ENCODE data around the gene RBMS3.

Gene RBMS3

GRCh38 chr3:29279286-29279685 is 1.6 kb upstream of the RBMS3 start:
- DNase-seq: no peak

- no peak for DNase-seq
These were observed 1.1 kb upstream of the RBMS3 start for GRCh38 chr3:29279806-29280205.

GRCh38 chr3:29281094-29281343 is 148 bp downstream of the RBMS3 start:
- DNase-seq: no peak

- DNase-seq: no peak
These were observed 722 bp downstream of the RBMS3 start for GRCh38 chr3:29281344-29282241.

- DNase-seq: no peak
These were observed 1.8 kb downstream of the RBMS3 start for GRCh38 chr3:29282427-29283230.

GRCh38 chr3:29283231-29284119 is 2.6 kb downstream of the RBMS3 start:
- no peak for DNase-seq

GRCh38 chr3:29284497-29284896 is 3.6 kb downstream of the RBMS3 start:
- DNase-seq: no peak

GRCh38 chr3:29285471-29286071 is 4.7 kb downstream of the RBMS3 start:
- no peak for DNase-seq

GRCh38 chr3:29286478-29287240 is 5.8 kb downstream of the RBMS3 start:
- DNase-seq: no peak

- no peak for DNase-seq
These were observed 9.7 kb downstream of the RBMS3 start for GRCh38 chr3:29290596-29290995.

- no peak for DNase-seq
These were observed 10.6 kb downstream of the RBMS3 start for GRCh38 chr3:29291260-29291981.

GRCh38 chr3:29291982-29292363 is 11.1 kb downstream of the RBMS3 start:
- no peak for DNase-seq

GRCh38 chr3:29293421-29293820 is 12.6 kb downstream of the RBMS3 start:
- DNase-seq: no peak

- no peak for DNase-seq
These were observed 17.1 kb downstream of the RBMS3 start for GRCh38 chr3:29297998-29298397.

- DNase-seq: no peak
These were observed 20.6 kb downstream of the RBMS3 start for GRCh38 chr3:29301332-29302019.

- DNase-seq: no peak
These were observed 21.7 kb downstream of the RBMS3 start for GRCh38 chr3:29302619-29303018.

- no peak for DNase-seq
These were observed 26.4 kb downstream of the RBMS3 start for GRCh38 chr3:29307295-29307694.

- DNase-seq: no peak
These were observed 30.0 kb downstream of the RBMS3 start for GRCh38 chr3:29310865-29311264.

- no peak for DNase-seq
These were observed 30.9 kb downstream of the RBMS3 start for GRCh38 chr3:29311795-29312194.

- no peak for DNase-seq
These were observed 31.5 kb downstream of the RBMS3 start for GRCh38 chr3:29312395-29312794.

GRCh38 chr3:29312960-29313452 is 32.1 kb downstream of the RBMS3 start:
- no peak for DNase-seq

Measured in NCI-H1092 treated with DMSO at 0.1 percent for 48 hours (cell line).